Stimulated activated CD4-positive, alpha-beta T cell treated with anti-CD3 and anti-CD28 coated beads, TNF-alpha, amount 100 ng/mL, for 4 hours (primary cell): ENCODE results near the gene PPM1H.
"Not testable (repeated sequence)": the region's sequence is repeated elsewhere in the genome, so short reads cannot be mapped to it uniquely, and the experiment has no call there.

Experiments used
- DNase-seq, 3 experiments: peaks; one replicate each; pipeline ENCODE4 v3.0.0-alpha.2; 2020; ENCODE audit warnings: low read depth in 3 of 3

PPM1H gene

DNA sequence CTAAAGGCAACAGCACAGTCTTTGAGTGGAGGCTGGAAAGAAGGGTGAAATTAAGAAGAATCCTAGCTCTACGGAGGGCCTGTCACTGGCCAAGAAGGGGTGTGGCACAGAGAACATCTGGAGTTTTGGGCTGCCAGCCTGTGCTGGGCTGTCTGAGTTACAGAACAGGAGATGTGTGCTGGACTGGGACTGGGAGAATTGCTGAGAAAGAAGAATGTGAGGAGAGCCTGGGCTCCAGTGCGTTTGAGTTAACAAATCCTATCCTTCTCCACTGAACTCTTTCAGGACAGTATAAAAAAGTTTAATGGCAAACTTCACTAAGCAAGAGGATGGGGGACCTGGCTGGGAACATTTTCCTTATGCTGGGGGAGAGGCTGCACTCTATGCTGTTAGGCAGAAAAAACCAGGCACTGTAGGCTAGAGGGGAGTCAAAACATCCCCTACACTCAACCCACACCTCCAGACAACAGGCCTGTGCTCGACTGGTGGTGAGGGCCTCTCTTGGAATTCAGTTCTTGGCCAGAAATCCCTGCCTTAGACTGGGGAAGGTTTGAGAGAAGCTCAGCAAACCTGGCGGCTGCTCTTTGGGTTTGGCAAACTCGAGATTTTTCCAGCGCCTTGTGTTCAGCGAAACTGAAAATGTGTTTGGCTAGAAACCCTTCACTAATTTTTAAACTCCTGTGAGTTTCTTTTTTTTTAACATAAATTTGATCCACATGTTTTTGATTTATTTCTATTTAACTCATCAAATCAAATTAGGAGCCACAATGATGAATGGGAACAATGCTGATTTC lies 251.0 kb downstream of the PPM1H start:
- DNase-seq, result no peak

DNA sequence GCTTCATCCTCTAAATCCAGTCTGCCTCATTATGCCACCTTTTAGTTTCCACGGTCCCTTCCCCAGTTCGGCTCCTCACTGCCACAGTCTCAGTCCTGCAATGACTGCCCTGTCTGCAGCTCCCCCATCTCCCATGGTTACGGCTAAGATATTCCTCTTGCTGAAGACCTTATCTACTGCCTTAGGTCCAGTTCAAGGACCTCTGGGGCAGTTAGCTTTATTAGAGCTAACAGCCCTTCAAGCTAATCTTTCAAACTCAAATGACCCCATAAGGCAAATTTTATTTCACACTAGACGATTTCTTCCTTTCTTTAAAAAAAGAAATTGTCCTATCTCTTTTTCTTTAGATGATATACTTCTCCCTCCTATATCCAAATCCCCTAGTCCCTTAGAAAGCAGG lies 253.6 kb downstream of the PPM1H start:
- no peak for DNase-seq

DNA sequence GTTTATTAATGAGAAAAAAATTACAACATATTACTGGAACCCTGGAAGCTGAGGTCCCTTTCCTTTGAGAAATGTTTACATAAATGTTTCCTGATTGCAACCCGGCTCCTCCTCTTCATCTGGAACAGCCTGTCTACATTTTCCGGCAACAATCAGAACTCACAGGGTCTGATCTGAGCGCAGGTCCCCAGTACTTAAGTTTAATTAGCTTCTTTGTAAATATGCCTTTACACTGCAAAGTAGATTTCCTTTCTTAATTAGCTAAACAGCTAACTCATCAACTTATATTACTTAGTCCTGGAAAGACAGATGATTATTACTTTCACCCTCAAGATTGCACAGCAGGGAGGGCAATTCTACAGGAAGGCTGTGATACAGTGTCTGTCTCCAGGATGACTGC lies 255.3 kb downstream of the PPM1H start:
- DNase-seq, result no peak

DNA sequence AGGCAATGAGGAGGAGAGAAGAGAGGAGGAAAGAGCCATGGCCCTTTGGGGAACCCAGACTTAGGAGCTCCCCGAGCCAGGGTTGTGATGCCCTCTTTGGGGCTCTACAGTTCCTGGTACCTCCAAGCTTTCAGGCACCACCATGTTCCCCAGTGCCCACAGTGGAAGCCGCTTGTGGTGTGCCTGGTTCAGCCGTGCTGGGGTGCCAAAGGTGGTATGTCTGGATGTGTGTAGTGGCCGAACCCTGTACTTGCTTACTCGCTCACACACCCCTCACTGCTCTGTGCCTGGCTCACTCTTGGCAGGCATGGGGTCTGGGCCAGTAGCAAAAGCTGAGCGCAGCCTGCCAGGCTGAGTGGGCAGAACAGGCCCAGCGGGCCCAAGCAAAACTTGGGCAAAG lies 257.6 kb downstream of the PPM1H start:
- no peak for DNase-seq

DNA sequence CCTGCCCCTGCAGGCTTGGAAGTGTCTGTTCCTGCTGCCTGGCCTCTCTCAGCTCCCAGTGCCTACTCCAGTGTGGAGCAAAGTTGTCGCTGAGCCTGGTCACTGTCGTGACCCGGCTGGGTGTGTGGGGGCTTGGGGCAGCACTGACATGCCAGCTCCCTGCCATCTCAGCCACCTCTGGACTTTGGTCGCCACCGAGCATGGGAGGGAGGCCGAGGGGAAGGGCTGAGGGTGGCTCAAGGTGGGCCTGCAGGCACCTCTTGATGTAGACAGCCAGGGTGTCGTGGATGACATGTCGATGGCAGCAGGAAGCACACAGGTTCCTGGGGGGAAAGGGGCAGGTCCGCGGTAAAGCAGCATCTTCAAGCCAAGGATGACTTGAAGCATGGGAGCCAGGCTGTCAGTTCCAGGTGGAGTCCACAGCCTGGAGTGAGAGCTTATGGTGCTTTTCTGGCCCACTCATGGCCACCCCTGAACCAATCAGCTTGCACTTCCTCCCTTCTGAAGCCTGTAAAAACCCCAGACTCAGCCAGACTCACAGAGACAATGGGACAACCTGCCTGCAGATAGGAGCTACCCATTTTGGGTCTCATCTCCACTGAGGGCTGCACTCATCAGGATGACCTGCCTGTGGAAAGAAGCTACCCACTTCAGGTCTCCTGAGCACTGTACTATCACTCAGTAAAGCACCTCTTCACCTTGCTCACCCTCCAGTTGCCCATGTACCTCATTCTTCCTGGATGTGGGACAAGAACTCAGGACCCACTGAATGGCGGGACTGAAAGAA lies 258.2 kb downstream of the PPM1H start:
- no peak for DNase-seq

DNA sequence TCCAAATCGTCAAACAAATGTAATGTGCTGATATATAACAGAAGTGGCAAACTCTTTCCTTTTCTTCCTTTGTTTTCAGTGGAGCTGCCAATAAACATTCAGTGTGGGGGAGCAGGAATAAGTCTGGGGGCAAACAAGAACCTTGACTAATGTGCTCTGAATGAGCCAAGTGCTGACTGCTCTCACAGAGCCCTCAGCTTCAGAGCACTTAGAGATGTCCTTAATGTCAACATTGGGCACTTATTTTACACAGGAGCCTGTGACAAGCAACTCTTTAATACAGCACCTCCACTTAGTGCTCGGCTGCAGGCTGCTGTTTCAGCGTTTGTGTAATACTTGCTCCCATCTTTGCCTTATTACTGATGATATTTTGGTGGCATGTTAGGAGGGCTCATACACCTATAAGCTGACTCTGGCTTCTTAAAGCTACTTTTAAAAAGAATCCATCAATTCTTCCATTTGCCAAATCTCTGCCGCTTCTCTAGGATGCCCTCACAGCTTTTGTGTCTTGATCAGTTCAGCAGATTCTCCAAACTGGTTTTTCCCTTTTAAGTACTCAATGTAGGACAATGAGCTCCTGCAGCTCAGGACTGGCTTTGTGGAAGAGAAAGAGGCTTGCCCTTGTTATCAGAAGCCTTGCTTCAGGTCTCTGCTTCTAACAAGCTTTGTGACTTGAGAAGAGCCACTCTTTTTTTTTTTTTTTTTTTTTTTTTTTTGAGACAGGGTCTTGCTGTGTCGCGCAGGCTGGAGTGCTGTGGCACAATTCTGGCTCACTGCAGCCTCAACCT lies 261.7 kb downstream of the PPM1H start:
- DNase-seq, result no peak

DNA sequence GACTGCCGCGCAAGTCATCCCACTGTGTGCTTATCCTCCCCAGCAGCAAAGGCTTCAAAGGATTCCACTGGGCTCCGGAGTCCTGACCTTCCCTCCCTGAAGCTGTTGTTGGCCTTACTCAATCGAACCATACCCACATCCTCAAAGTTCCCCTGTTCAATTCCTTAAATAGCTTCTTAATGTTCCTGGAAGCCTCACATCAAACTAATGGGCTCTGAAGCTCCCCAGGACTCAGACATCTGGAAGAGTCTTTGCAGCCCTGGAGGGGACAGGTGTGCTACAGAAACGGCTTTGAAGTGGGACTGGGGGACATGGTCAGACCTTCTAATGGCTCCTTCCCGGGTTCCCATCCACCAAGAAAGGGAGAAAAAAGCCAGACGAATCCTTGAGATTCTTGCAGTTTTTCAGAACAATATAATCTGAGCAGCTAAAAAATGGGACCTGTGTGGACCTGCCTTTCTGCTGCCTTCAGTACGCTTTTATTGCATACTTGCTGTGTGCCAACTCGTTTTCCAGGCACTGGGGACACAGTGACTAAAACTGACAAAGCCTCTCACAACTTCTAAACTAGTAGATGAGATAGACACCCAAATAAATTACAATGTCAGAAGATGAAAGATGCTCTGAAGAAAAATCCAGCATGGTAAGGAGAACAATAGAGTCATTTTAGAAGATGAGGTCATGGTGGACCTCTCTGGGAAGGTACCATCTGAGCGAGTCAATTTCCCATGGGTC lies 263.8 kb downstream of the PPM1H start:
- DNase-seq, result no peak

DNA sequence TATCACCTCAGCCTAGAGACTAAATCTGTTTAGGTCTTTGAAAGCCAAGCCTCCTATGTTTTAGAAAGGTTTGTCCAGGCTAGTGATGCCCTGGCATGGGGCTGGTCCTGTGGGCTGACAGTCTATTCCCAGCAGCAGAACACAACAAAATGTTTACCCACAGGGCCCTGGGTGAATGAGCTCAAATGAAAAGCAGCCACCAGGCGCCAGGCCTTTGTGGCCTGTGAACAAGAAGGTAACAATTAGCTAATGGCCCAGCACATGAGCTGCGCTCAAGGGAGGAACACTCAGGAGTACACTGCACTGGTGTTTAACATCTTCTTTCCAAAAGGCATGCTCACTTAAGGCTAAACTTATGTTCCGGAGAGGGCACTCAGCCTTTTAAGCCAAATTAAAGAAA lies 266.2 kb downstream of the PPM1H start:
- DNase-seq, result no peak

DNA sequence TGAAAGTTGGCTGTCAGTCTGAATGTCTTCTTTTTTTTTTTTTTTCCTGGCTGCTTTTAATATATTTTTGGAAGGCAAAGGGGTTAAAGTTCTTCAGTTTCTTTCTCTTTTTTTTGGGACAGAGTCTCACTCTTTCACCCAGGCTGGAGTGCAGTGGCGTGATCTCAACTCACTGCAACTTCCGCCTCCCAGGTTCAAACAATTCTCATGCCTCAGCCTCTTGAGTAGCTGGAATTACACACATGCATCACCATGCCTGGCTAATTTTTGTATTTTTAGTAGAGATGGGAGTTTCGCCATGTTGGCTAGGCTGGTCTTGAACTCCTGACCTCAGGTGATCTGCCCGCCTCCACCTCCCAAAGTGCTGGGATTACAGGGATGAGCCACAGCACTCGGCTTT lies 270.0 kb downstream of the PPM1H start:
- DNase-seq, result not testable (repeated sequence)

DNA sequence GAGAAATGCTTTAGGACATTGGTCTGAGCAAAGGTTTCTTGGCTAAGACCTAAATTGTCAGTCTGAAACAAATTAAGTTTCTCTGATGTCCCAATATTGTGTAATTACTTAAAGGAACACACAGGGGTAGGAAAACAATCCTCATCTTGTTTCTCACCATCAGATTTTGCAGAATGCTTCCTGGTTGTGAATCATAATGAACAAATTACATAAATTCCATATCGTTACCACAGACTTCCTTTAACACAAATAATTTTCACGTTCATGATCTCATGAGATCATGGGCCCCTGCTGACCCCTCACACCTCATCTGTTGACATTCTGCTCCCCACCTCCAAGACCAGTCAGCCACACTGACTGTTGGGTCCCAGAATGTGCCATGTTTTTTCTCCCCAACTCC lies 274.2 kb downstream of the PPM1H start:
- no peak for DNase-seq

DNA sequence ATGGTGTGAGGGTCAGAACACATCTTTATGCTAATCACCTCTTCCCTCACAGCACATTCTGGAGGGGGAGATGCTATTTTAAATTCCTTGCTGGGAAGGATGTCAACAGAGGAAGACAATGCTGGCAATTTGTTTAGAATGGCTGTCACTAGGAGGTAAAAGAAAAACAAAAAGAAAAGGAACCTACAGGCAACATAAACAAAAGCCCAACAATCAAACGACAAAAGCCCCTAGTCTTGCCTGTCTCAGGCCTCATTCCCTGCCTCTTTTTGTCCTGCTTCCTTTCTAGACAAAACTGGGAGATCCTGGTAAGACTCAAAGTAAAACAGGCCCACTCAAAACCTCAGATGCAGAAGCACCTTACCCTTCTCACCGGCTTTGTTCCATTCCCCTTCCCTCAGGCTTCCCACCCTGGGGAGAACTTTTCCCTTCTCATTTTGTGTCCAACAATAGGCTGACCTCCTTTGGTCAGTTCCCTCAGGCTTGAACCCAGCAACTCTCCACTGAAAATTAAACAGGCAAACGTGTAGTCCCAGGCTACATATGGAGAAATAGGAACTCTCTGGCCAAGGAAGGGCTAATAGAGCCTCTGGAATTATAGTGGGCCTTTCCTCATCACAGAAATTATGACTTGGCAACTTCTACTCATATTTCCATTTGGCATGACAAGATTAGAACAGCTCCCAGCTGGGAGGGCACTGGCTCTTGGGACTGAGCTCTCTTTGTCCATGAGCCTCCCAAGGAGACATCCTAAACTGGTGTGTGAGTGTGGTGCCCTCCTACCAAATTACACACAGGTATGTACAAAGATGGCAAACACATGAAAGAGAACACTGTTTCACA lies 275.3 kb downstream of the PPM1H start:
- DNase-seq, result no peak

DNA sequence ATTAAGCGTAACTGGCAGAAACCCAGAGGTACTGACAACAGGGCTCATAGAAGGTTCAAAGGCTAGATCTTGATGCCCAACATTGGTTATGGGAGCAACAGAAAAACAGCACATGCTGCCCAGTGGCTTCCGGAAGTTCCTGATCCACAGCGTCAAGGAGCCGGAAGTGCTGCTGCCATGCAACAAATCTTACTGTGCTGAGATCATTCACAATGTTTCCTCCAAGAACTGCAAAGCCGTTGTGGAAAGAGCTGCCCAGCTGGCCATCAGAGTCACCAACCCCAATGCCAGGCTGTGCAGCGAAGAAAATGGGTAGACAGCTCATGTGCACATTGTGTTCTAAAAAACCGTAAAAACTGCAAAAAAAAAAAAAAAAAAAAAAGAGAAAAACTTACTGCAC lies 276.0 kb downstream of the PPM1H start:
- no peak for DNase-seq

DNA sequence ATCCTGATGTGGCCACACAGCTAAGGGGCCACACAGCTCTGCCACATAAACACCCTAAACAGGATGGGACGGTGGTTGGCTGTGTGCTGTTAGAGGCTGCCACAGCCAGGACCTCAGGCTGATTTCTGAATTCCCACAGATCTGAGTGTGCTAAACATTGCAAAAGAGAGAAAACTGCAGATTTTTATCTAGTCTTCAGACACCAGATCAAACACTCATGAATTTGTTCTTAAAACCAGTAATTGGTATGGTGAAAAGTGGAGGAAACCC lies 277.7 kb downstream of the PPM1H start:
- DNase-seq, result no peak

DNA sequence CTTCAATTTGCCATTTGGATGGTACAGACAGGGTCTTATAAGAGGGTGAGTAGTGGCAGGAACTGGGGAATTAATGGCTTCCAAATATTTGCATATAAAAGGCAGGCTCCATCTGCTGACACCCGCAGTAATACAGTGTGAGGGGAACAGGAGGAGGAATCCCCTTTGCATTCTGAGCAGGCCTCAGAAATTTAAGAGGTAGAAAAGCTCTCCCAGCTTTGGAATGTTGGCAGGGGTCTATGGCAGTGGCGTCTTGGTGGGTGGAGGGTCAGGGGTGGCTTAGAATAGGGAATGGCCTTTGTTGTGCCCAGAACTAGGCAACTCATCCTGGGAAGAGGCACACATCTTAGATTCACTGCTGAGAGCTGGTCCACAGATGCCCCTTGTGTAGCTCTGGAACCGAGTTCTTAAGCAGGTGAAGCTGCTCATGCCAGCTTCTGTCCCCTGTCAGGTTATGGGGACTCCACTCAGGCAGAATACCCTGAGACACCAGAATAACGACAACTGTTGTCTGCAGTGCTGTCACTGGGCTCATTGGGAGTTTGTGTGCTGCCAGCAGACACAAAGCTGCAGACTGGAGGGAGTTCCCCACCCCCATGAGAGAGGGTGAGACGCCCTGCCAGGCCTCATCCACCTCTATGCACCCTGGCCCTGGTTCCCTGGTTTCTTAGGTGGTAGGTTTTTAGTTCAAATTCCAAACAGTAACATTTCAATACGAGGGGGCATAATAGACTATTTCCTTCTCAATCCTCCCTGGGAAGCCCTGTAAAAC lies 278.2 kb downstream of the PPM1H start:
- no peak for DNase-seq

DNA sequence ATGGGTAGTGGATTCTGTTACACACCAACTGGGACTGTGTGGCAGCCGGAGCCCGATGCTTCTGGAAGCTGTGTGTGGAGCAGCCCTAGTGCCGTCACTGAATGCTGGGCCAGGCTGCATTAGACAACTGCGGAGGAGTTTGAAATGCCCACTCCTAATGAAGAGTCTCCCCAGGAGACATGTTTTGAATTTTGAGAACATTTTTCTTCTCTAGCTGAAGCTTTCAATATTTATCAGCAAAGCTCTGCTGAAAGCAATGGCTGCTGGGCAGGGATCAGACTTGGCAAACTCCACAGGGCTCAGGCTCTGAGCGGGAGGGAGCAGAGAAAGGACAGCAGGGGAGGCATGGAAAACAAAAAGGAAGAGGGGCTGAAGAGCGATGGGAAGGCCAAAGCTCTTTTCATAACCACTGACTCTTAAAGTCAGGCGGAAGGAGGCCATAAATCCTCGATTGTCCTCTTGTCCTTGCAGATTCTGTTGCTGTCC lies 279.2 kb downstream of the PPM1H start:
- DNase-seq, result no peak

DNA sequence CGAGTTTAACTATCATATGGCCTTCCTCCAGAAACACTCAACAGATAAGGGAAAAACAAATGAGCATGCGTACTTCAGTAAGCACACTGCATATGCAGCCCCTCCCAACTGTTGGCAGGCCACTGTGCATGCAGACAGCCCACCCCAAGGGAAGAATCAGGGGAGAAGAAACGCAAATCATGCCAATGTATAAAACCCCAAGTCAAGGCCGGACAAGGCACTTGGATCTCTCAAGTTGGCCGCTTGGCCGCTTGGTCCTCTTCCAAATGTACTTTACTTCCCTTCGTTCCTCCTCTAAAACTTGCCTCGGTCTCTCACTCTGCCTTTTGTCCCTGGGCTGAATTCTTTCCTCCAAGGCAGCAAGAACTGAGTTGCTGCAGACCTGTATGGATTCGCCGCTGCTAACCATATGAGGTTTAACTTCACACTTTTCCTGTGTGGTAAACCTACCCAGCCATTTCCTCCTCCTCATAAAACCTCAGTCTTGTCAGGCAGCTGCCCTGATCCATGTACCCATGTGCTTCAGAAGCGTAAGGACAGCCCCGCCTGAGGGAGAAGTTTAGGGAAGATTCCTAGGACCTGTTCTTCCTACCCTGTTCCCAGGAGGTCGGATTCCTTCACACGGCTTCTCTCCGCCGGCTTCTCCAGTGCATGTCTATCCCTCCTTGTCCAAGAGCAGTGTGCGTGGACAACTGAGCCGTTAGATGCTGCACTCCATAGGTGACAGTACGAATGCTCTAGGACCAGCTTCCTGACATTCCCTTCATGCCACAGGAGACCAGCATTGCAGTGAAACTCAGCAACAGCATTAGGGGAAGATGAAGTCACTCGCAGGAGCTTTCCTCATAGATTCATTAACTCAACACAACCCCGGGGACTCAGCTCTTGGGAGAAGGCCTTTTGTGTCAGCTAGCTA lies 280.4 kb downstream of the PPM1H start:
- DNase-seq, result no peak

DNA sequence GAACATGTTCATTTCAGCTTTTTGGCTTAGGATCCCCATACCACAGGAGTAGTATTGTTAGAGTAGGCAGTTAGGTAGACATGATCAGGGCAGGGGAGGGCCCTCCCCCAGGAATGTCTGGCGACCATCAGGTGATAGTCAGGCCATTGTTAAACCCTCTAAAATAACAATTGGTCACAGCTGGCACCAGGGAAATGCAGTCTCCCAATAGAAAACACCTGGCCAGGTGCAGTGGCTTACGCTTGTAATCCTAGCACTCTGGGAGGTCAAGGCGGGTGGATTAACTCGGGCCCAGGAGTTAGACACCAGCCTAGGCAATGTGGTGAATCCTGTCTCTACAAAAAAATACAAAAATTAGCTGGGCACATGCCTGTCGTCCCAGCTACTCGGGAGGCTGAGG lies 281.2 kb downstream of the PPM1H start:
- no peak for DNase-seq

DNA sequence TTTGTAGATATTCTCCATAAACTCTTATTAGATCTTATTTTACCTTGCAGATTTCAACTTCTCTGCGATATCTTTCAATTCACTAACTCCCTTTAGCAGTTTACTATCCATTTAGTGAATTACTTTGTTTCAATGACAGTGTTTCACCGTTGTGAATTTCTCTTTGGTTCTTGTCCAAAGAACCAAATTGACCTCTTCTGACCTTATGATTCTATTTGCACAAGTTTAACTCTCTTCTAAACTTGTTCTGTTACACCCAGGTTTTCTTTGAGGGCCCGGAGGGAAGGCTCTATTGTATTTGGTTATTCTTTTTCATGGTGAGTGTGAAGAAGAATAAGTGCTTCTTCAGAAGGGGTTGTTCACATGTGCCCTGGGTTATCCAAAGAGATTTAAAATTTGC lies 281.6 kb downstream of the PPM1H start:
- no peak for DNase-seq

DNA sequence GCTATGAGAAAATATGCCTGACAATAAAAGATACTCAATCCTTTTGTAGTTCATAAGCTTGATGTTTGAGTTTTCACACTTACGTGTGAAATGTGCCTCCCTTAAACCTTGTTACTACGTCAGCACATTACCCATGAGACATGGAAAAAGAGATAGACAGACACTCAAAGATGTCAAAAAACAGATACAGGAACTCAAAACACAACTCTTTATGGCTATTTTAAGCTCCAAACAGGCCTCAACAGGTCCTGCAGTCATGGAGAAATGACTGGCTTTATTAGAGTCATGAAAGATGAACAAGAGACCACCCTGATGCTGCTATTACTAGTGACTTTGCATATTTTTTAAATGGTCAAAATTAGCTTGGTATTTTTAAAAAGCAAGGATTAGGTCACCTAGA lies 283.8 kb downstream of the PPM1H start:
- no peak for DNase-seq
